ENCODE measurements around the gene GMDS. TPM values are rescaled to one million over a fixed set of nuclear protein-coding genes. Genes with fewer than 3 reads are reported as not detected.

Gene GMDS
- total and polyA plus RNA-seq, 2 donors (not counting 1 experiment from before 2014, with no cell fraction given), result 12.7 to 34.5 TPM

- no peak overlapping the region for H3K4me3 ChIP-seq (replicated peaks in 1 of 4; ENCODE audit: control extremely low read depth in 1 of 4, insufficient read depth in 1 of 4, low read depth in 3 of 4, low read length in 4 of 4)
- peaks cover 2% of the 10 kb centered on the region for H3K27me3 ChIP-seq (ENCODE audit: control insufficient read depth, insufficient read depth, low read length)
- no peaks in the 10 kb centered on the region for H3K4me1 ChIP-seq (ENCODE audit: control insufficient read depth, extremely low read depth, insufficient read depth, low read length)
- H2AFZ ChIP-seq (ENCODE audit: low read length), result no peak overlapping the region
- no peak overlapping the region for H3K27ac ChIP-seq (ENCODE audit: insufficient read depth, low read length)
- DNase-seq (ENCODE audit: low read depth in 2 of 2), result no peak
- H3K9ac ChIP-seq (ENCODE audit: insufficient read depth, low read length), result no peak overlapping the region
- no peaks in the 10 kb centered on the region for H3K9me3 ChIP-seq (ENCODE audit: control insufficient read depth, insufficient read depth, low read depth, low read length)
- H4K20me1 ChIP-seq (ENCODE audit: control insufficient read depth, extremely low read depth, insufficient read depth, low read length), result no peaks in the 10 kb centered on the region
- no peak overlapping the region for H3K4me2 ChIP-seq (ENCODE audit: extremely low read depth, insufficient read depth, low read length)
- TF ChIP-seq CTCF (conservative IDR thresholded peaks at IDR 0.05 in 1 of 2, IDR thresholded peaks at IDR 0.05 in 1 of 2; ENCODE audit: low read depth in 1 of 2, low read length in 2 of 2), result no peak
- no peak for TF ChIP-seq EZH2 (IDR thresholded peaks at IDR 0.05; ENCODE audit: low read length, missing control alignments)
- no peaks in the 10 kb centered on the region for H3K79me2 ChIP-seq (ENCODE audit: control insufficient read depth, insufficient read depth, low read length)
- H3K36me3 ChIP-seq (ENCODE audit: control insufficient read depth, insufficient read depth, low read length), result no peaks in the 10 kb centered on the region
Measured at GRCh38 chr6:1633366-1634021, 611.9 kb downstream of the GMDS start.

GRCh38 chr6:1631251-1631650, 614.2 kb downstream of the GMDS start:
- Histone ChIP-seq H3K4me2 (ENCODE audit: extremely low read depth, insufficient read depth, low read length) (no peak overlapping the region), H3K4me1 (ENCODE audit: control insufficient read depth, extremely low read depth, insufficient read depth, low read length) (no peaks in the 10 kb centered on the region)

GRCh38 chr6:1630771-1631217, 614.6 kb downstream of the GMDS start:
- H3K79me2 ChIP-seq (ENCODE audit: control insufficient read depth, insufficient read depth, low read length), result no peaks in the 10 kb centered on the region
- peaks cover 19% of the 10 kb centered on the region for H3K27me3 ChIP-seq (ENCODE audit: control insufficient read depth, insufficient read depth, low read length)
- H3K9me3 ChIP-seq (ENCODE audit: control insufficient read depth, insufficient read depth, low read depth, low read length), result no peaks in the 10 kb centered on the region
- H3K4me3 ChIP-seq (replicated peaks in 1 of 4; ENCODE audit: control extremely low read depth in 1 of 4, insufficient read depth in 1 of 4, low read depth in 3 of 4, low read length in 4 of 4), result no peak overlapping the region
- H3K4me1 ChIP-seq (ENCODE audit: control insufficient read depth, extremely low read depth, insufficient read depth, low read length), result no peaks in the 10 kb centered on the region
- no peak overlapping the region for H3K9ac ChIP-seq (ENCODE audit: insufficient read depth, low read length)
- H3K36me3 ChIP-seq (ENCODE audit: control insufficient read depth, insufficient read depth, low read length), result no peaks in the 10 kb centered on the region
- H3K27ac ChIP-seq (ENCODE audit: insufficient read depth, low read length), result no peak overlapping the region
- no peak overlapping the region for H3K4me2 ChIP-seq (ENCODE audit: extremely low read depth, insufficient read depth, low read length)
- H4K20me1 ChIP-seq (ENCODE audit: control insufficient read depth, extremely low read depth, insufficient read depth, low read length), result no peaks in the 10 kb centered on the region
- TF ChIP-seq CTCF (conservative IDR thresholded peaks at IDR 0.05 in 1 of 2, IDR thresholded peaks at IDR 0.05 in 1 of 2; ENCODE audit: low read depth in 1 of 2, low read length in 2 of 2) (no peak), EZH2 (IDR thresholded peaks at IDR 0.05; ENCODE audit: low read length, missing control alignments) (no peak)
- H2AFZ ChIP-seq (ENCODE audit: low read length), result no peak overlapping the region
- peak in 1 of 2 donors; percentile 91 for DNase-seq (ENCODE audit: low read depth in 2 of 2)

More at GRCh38 chr6:1631251-1631650, 614.2 kb downstream of the GMDS start:
- H3K4me3 ChIP-seq (replicated peaks in 1 of 4; ENCODE audit: control extremely low read depth in 1 of 4, insufficient read depth in 1 of 4, low read depth in 3 of 4, low read length in 4 of 4), result no peak overlapping the region
- TF ChIP-seq EZH2 (IDR thresholded peaks at IDR 0.05; ENCODE audit: low read length, missing control alignments) (no peak), CTCF (conservative IDR thresholded peaks at IDR 0.05 in 1 of 2, IDR thresholded peaks at IDR 0.05 in 1 of 2; ENCODE audit: low read depth in 1 of 2, low read length in 2 of 2) (no peak)
- H3K9ac ChIP-seq (ENCODE audit: insufficient read depth, low read length), result no peak overlapping the region
- DNase-seq (ENCODE audit: low read depth in 2 of 2), result no peak
- H3K36me3 ChIP-seq (ENCODE audit: control insufficient read depth, insufficient read depth, low read length), result no peaks in the 10 kb centered on the region
- no peaks in the 10 kb centered on the region for H3K9me3 ChIP-seq (ENCODE audit: control insufficient read depth, insufficient read depth, low read depth, low read length)
- H3K27ac ChIP-seq (ENCODE audit: insufficient read depth, low read length), result no peak overlapping the region
- H4K20me1 ChIP-seq (ENCODE audit: control insufficient read depth, extremely low read depth, insufficient read depth, low read length), result no peaks in the 10 kb centered on the region
- H3K79me2 ChIP-seq (ENCODE audit: control insufficient read depth, insufficient read depth, low read length), result no peaks in the 10 kb centered on the region
- H2AFZ ChIP-seq (ENCODE audit: low read length), result no peak overlapping the region
- peaks cover 15% of the 10 kb centered on the region for H3K27me3 ChIP-seq (ENCODE audit: control insufficient read depth, insufficient read depth, low read length)

All from fibroblast of lung (primary cell).